Fibroblast of skin of left biceps (primary cell): Measurements from ENCODE around the gene PLCB1.

Experiments used
- DNase-seq, 2 experiments: peaks; one replicate each; pipeline ENCODE4 v3.0.0-alpha.2; 2013; ENCODE audit warnings: low read depth in 2 of 2

PLCB1 gene

GRCh38 chr20:8212286-8212685, 80.2 kb downstream of the PLCB1 start:
- no peak for DNase-seq

- DNase-seq = no peak
Observed at GRCh38 chr20:8213270-8213669, 81.2 kb downstream of the PLCB1 start.

- no peak for DNase-seq
Observed at GRCh38 chr20:8213831-8214587, 81.9 kb downstream of the PLCB1 start.

GRCh38 chr20:8215361-8215781, 83.3 kb downstream of the PLCB1 start:
- no peak for DNase-seq

GRCh38 chr20:8216375-8217200, 84.5 kb downstream of the PLCB1 start:
- DNase-seq = no peak

- peak; percentile 53 to 57 for DNase-seq
Observed at GRCh38 chr20:8218861-8219260, 86.8 kb downstream of the PLCB1 start.

- no peak for DNase-seq
Observed at GRCh38 chr20:8219403-8219802, 87.3 kb downstream of the PLCB1 start.

GRCh38 chr20:8220716-8221115, 88.7 kb downstream of the PLCB1 start:
- DNase-seq = no peak

- DNase-seq = no peak
Observed at GRCh38 chr20:8221887-8222419, 89.9 kb downstream of the PLCB1 start.

- DNase-seq = peak; percentile 87 to 91
Observed at GRCh38 chr20:8223091-8223870, 91.2 kb downstream of the PLCB1 start.

GRCh38 chr20:8225658-8226057, 93.6 kb downstream of the PLCB1 start:
- DNase-seq = no peak

- no peak for DNase-seq
Observed at GRCh38 chr20:8226106-8226505, 94.0 kb downstream of the PLCB1 start.

GRCh38 chr20:8227293-8227692, 95.2 kb downstream of the PLCB1 start:
- no peak for DNase-seq

- DNase-seq = no peak
Observed at GRCh38 chr20:8228315-8228714, 96.2 kb downstream of the PLCB1 start.

- DNase-seq = no peak
Observed at GRCh38 chr20:8229090-8229489, 97.0 kb downstream of the PLCB1 start.

GRCh38 chr20:8231038-8231437, 99.0 kb downstream of the PLCB1 start:
- DNase-seq = no peak

GRCh38 chr20:8232332-8232731, 100.3 kb downstream of the PLCB1 start:
- DNase-seq = no peak

- no peak for DNase-seq
Observed at GRCh38 chr20:8234580-8234979, 102.5 kb downstream of the PLCB1 start.

GRCh38 chr20:8242066-8242465, 110.0 kb downstream of the PLCB1 start:
- no peak for DNase-seq

GRCh38 chr20:8242827-8243724, 111.0 kb downstream of the PLCB1 start:
- DNase-seq = peak; percentile 53

- DNase-seq = peak; percentile 54 to 56
Observed at GRCh38 chr20:8244637-8245036, 112.6 kb downstream of the PLCB1 start.
